COR-L47 (cell line): ENCODE measurements around the gene SFT2D2.
"Not testable (repeated sequence)": the region's sequence is repeated elsewhere in the genome, so short reads cannot be mapped to it uniquely, and the experiment has no call there.

Experiments used
- DNase-seq: peaks from one replicate; lab custom pipeline; 2025; lab: John Stamatoyannopoulos, UW

SFT2D2 gene

GRCh38 chr1:168225476-168226190 is at the start of gene SFT2D2:
Gene SFT2D2 (plus strand): TSS chr1:168226004. CDS start chr1:168226080, 76 bp downstream.
- peak; percentile 82 for DNase-seq

DNA sequence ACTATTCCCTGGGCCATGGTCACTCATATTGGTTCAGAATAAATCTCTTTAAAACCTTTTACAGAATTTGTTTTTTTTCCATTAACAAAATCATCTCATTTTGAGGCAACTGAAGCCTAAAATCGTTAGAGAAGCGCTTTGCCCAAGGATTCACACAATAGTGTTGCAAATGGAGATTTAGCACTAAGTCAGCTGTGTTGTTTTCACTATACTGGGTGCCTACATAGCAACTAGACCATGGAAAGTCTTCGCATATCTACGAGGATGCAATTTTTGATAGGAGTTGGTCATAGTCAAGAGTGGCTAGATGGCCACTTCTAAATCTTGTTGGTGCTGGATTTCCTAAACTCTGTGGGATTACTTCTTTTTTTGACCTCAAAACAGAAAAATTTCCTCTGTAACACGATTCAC is 47.6 kb upstream of the SFT2D2 start:
- DNase-seq: no peak

DNA sequence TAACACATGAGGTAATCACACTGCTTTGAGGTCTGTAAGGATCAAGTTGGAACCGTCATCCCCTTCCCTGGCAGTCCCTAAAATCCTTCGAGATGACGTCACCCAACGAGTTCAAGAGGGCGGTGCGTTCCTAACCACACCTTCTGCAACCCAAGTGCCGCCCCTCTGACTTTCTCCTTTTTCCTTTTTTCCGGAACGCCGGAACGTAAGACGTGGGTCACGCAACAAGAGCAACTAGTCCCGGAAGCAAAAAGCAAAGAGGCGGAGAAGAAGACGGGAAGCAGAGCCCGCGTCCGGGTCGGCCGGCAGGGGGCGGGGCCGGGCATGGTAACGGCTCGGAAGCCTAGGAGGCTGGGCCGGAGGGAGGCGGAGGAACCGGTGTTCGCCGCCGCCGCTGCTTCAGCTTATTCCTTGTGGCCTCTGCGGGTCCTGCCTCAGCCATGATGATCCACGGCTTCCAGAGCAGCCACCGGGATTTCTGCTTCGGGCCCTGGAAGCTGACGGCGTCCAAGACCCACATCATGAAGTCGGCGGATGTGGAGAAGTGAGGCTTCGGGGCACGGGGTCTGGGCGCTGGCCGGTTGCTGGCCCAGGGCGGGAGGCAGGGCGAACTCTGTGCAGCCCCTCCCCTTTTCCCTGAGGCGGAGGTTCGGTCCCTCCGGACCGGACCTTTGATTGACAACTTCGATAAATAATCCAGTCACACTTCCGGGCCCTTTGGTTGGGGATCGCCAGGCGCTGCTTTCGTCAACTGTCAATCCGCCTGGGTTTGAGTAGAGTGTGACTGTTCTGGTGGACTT is 47.0 kb upstream of the SFT2D2 start, which contains the start of gene TIPRL:
Gene TIPRL (plus strand): TSS at position 325 of the 800 bp plus-strand sequence. CDS start 116 bp downstream, at position 441.
- peak; percentile 97 for DNase-seq

GRCh38 chr1:168179438-168180147 is 46.2 kb upstream of the SFT2D2 start:
- DNase-seq: peak; percentile 7

- no peak for DNase-seq
Observed at GRCh38 chr1:168180148-168180524, 45.7 kb upstream of the SFT2D2 start.

GRCh38 chr1:168181063-168181720 is 44.6 kb upstream of the SFT2D2 start:
- not testable (repeated sequence) for DNase-seq

DNA sequence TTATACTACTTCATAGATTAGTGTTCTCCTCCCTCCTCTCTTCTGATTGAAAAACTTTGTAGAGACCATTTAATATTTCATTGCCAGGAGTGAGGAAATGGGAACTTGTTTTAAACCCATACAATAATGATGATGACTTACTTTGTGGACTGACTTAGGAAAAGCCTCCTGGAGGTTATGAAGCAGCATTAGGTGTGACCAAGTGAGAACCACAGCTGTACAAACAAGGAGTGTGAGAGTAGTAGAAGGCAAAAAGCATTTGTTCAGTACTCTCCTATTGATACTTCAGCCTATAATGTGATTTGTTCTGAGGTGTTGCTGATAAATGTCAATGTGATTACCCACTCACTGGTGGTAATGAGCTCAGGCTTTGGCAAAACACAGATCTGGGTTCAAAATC is 38.6 kb upstream of the SFT2D2 start:
- no peak for DNase-seq

DNA sequence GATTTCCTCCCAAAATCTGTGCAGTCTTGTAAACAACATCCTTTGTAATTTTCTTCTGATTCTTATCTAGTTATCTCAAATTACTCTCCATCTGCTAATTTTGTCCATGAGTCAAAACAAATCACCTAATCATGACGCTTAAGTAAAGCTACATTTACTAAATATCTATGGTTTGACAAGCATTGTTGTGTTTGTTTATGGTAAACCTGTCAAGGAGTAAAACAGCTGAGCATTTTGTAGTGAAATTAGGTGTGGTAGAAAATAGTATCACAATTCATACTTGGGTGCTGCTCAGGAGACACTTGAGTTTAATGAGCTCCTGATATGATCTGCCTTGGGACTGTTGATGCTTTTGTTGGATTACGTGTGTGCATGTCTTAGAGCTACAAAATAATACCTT is 35.4 kb upstream of the SFT2D2 start:
- DNase-seq: no peak

DNA sequence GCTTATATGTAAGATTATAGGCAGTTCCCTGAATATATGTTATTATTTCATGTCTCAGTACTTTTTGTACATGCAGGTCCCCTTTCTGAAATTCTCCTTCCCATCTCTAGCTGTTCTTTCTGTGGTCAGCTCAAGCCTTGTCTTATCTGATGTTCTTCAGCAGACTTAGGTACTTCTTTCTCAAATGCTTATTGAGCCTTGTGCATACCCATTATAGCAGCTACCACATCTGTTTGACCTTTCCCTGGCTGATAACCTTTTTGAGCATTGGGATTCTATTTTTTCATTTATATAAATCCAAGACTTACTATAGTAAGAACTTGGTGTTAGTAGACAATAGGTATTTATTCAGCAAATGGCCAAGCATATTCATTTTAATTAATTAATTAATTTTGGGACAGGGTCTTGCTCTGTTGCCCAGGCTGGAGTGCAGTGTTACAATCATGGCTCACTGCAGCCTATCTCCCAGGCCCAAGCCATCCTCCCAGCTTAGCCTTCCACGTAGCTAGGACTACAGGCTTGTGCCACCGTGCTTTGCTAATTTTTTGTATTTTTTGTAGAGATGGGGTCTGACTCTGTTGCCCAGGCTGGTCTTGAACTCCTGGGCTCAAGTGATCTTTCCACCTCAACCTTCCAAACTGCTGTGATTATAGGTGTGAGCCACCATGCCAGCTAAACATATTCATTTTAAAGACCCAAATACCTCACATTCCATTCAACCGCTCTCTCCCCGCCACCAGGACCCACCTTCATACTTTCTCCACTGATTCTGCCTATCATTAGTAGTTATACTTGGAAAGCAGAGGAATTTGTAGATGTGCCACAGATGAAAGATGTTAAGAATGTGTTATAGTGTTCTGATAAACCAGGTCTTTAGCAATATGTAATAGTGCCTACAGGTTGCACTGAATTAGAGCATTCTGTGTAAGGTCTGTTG is 30.3 kb upstream of the SFT2D2 start:
- no peak for DNase-seq

- DNase-seq: no peak
Observed at GRCh38 chr1:168199056-168199455, 26.7 kb upstream of the SFT2D2 start.

- DNase-seq: no peak
Observed at GRCh38 chr1:168202941-168203654, 22.7 kb upstream of the SFT2D2 start.

DNA sequence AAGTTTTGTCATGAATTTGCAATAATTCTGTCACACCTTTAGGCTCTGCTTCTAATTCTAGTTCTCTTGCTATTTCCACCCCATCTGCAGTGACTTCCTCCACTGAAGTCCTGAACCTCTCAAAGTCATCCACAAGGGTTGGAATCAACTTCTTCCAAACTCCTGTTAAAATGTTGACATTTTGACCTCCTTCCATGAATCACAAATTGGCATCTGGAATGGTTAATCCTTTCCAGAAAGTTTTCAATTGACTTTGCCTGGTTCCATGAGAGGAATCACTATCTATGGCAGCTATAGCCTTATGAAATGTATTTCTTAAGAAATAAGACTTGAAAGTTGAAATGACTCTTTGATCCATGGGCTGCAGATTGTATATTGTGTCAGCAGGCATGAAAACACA is 19.7 kb upstream of the SFT2D2 start:
- DNase-seq: no peak

- not testable (repeated sequence) for DNase-seq
Observed at GRCh38 chr1:168207673-168208072, 18.1 kb upstream of the SFT2D2 start.

GRCh38 chr1:168210312-168210711 is 15.5 kb upstream of the SFT2D2 start:
- no peak for DNase-seq

DNA sequence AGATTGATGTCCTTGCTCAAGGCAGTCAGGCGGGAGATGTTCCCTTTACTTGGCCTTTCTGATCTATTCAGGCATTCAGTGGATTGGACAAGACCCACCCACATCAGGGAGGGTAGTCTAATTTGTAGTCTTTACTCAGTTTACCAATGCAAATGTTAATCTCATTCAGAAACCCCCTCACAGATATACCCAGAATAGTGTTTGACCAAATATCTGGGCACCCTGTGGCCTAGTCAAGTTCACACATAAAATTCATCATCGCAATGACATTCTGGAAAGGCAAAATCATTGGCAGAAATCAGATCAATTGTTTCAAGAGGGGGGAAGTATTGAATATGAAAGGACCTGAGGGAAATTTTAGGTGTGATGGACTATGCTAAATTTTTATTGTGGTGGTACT is 12.5 kb upstream of the SFT2D2 start:
- no peak for DNase-seq

DNA sequence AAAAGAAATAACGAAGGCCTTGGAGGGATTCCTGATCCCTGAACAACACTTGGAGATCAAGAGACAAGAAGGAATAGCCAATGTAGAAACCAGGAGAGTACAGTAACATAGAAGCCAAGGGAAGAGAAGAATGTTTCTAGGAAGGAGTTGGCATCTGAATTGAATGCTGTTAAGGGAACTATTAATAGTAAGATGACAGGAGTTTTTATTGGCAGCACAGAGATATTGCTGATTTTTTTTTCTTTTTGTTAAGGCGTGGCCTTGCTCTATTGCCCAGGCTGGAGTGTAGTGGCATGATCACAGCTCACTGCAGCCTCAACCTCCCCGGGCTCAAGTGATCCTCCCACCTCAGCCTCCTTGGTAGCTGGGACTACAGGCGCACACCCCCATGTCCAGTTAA is 9.6 kb upstream of the SFT2D2 start:
- no peak for DNase-seq

GRCh38 chr1:168217664-168218063 is 8.1 kb upstream of the SFT2D2 start:
- no peak for DNase-seq

- DNase-seq: no peak
Observed at GRCh38 chr1:168218658-168219057, 7.1 kb upstream of the SFT2D2 start.

DNA sequence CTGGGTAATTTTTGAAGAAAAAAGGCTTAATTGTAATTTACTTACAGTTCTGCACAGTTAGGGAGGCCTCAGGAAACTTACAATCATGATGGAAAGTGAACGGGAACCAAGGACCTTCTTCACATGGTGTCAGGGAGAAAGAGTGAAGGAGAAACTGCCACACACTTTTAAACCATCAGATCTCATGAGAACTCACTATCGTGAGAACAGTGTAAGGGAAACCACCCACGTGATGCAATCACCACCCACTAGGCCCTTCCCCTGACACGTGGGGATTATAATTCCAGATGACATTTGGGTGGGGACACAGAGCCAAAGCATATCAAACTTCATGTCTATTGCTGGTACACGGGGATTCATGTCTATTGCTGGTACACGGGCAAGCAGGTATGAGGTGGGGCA is 5.3 kb upstream of the SFT2D2 start:
- DNase-seq: no peak

DNA sequence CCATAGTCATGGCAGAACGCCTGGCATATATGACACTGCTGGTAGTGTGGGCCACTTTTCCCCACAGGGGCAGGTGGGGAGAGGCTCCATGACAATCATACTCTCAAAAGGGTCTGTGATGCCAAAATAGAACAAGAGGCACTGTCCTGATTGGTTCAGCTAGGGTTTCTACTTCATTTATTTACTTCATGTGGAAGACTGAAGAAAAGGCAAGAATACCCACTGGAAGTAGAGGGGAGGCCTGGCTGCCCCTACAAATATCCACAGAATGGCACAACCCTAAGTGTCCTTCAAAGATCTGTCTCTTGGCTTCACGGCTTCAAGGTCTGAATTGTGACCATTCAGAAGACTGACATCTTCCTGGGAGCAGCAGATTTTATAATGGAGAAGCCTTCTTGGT is 4.5 kb upstream of the SFT2D2 start:
- no peak for DNase-seq
